HCT116 (cell line): ENCODE data around the gene SMG6.

Experiments
- EZH2 ChIP-seq: fragments of 200-600 bp; sonication (generic); IDR thresholded peaks from 2 replicates; pipeline ENCODE4 v1.6.1; 2017; ENCODE audit warnings: antibody characterized with exemption, mixed run types
- EZH2phosphoT487 ChIP-seq: fragments of 200-600 bp; IDR thresholded peaks from 2 replicates; pipeline ENCODE4 v1.6.1; 2018; ENCODE audit warnings: antibody characterized with exemption, borderline replicate concordance
- POLR2A ChIP-seq: IDR thresholded peaks from 2 replicates; pipeline ENCODE4 v1.7.0; 2011; ENCODE audit warnings: borderline replicate concordance; ENCODE audit not compliant: insufficient read depth, insufficient read length; ENCODE audit errors: extremely low read depth
- POLR2AphosphoS5 ChIP-seq: IDR thresholded peaks from 2 replicates; pipeline ENCODE4 v1.6.1; 2011; ENCODE audit warnings: mild to moderate bottlenecking, low read depth, low read length, moderate library complexity
- TF ChIP-seq, protein P1 (sequence below), 3 experiments: fragments of 200-600 bp in 1 of 3; sonication (generic) in 1 of 3; IDR thresholded peaks in 2 of 3; conservative IDR thresholded peaks in 1 of 3; 2 replicates each; pipeline ENCODE4 v1.5.1; 2012 to 2017; ENCODE audit warnings: low read depth in 2 of 3, low read length in 2 of 3, antibody characterized with exemption in 1 of 3, borderline replicate concordance in 1 of 3, control low read depth in 1 of 3, mild to moderate bottlenecking in 1 of 3, mixed read lengths in 1 of 3, mixed run types in 1 of 3, moderate library complexity in 1 of 3; ENCODE audit not compliant: insufficient read depth in 1 of 3
- TF ChIP-seq, protein P2 (sequence below): IDR thresholded peaks from 2 replicates; pipeline ENCODE4 v1.6.1; 2012
- TF ChIP-seq, protein P3 (sequence below): IDR thresholded peaks from 2 replicates; pipeline ENCODE4 v1.6.1; 2012; ENCODE audit warnings: low read depth
- TF ChIP-seq, protein P4 (sequence below): IDR thresholded peaks from 2 replicates; pipeline ENCODE4 v1.6.1; 2011; ENCODE audit warnings: mild to moderate bottlenecking, low read length, moderate library complexity; ENCODE audit not compliant: insufficient replicate concordance; ENCODE audit errors: extremely low read depth

DNA sequence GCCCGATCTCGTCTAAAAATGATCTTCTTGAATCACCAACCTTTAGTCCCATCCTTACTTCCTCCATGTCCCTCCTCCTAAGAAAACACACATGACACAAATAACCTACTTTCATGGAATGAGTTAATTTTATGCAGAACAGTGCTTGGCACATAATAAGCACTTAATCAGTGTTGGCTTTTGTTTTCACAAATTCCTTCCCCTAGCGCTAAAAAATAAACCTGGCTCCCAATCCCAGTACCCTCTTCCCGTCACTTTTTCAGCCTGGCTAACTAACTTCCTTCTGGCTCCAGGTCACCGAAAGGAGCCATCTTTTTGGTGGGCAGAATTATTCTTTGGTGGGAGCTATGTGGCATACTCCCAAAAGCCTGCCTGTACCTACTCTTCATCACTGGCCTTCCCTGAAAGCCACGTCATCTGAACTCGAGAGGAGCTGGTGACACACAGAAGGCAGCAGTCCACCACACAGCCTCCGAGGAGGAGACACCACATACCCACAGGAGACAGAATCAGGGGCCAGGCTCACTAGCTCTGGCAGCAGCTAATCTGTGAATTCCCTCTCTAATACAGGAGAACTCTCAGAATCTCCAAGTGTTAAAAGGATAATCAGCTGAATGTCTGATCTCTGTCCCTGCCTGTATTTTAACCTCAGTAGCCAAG lies 114.5 kb downstream of the SMG6 start:
- no peak for TF ChIP-seq POLR2A
- TF ChIP-seq EZH2phosphoT487, result no peak
- TF ChIP-seq, protein P1, sequence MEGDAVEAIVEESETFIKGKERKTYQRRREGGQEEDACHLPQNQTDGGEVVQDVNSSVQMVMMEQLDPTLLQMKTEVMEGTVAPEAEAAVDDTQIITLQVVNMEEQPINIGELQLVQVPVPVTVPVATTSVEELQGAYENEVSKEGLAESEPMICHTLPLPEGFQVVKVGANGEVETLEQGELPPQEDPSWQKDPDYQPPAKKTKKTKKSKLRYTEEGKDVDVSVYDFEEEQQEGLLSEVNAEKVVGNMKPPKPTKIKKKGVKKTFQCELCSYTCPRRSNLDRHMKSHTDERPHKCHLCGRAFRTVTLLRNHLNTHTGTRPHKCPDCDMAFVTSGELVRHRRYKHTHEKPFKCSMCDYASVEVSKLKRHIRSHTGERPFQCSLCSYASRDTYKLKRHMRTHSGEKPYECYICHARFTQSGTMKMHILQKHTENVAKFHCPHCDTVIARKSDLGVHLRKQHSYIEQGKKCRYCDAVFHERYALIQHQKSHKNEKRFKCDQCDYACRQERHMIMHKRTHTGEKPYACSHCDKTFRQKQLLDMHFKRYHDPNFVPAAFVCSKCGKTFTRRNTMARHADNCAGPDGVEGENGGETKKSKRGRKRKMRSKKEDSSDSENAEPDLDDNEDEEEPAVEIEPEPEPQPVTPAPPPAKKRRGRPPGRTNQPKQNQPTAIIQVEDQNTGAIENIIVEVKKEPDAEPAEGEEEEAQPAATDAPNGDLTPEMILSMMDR (IDR thresholded peaks at IDR 0.05 in 2 of 3, conservative IDR thresholded peaks at IDR 0.05 in 1 of 3; ENCODE audit: borderline replicate concordance in 1 of 3, insufficient read depth in 1 of 3, low read depth in 2 of 3, low read length in 2 of 3), result no peak
- no peak for TF ChIP-seq POLR2AphosphoS5
- TF ChIP-seq, protein P2, sequence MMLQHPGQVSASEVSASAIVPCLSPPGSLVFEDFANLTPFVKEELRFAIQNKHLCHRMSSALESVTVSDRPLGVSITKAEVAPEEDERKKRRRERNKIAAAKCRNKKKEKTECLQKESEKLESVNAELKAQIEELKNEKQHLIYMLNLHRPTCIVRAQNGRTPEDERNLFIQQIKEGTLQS, result no peak
- TF ChIP-seq, protein P3, sequence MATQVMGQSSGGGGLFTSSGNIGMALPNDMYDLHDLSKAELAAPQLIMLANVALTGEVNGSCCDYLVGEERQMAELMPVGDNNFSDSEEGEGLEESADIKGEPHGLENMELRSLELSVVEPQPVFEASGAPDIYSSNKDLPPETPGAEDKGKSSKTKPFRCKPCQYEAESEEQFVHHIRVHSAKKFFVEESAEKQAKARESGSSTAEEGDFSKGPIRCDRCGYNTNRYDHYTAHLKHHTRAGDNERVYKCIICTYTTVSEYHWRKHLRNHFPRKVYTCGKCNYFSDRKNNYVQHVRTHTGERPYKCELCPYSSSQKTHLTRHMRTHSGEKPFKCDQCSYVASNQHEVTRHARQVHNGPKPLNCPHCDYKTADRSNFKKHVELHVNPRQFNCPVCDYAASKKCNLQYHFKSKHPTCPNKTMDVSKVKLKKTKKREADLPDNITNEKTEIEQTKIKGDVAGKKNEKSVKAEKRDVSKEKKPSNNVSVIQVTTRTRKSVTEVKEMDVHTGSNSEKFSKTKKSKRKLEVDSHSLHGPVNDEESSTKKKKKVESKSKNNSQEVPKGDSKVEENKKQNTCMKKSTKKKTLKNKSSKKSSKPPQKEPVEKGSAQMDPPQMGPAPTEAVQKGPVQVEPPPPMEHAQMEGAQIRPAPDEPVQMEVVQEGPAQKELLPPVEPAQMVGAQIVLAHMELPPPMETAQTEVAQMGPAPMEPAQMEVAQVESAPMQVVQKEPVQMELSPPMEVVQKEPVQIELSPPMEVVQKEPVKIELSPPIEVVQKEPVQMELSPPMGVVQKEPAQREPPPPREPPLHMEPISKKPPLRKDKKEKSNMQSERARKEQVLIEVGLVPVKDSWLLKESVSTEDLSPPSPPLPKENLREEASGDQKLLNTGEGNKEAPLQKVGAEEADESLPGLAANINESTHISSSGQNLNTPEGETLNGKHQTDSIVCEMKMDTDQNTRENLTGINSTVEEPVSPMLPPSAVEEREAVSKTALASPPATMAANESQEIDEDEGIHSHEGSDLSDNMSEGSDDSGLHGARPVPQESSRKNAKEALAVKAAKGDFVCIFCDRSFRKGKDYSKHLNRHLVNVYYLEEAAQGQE, result no peak
- TF ChIP-seq EZH2, result no peak
- TF ChIP-seq, protein P4, sequence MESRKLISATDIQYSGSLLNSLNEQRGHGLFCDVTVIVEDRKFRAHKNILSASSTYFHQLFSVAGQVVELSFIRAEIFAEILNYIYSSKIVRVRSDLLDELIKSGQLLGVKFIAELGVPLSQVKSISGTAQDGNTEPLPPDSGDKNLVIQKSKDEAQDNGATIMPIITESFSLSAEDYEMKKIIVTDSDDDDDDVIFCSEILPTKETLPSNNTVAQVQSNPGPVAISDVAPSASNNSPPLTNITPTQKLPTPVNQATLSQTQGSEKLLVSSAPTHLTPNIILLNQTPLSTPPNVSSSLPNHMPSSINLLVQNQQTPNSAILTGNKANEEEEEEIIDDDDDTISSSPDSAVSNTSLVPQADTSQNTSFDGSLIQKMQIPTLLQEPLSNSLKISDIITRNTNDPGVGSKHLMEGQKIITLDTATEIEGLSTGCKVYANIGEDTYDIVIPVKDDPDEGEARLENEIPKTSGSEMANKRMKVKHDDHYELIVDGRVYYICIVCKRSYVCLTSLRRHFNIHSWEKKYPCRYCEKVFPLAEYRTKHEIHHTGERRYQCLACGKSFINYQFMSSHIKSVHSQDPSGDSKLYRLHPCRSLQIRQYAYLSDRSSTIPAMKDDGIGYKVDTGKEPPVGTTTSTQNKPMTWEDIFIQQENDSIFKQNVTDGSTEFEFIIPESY, result no peak
